Stimulated activated CD8-positive, alpha-beta memory T cell treated with anti-CD3 and anti-CD28 coated beads, Interleukin-15, amount 100 ng/mL, for 1 hour (primary cell): Measurements from ENCODE around the gene KIAA0825.

Experiments
- DNase-seq: peaks from one replicate; pipeline ENCODE4 v3.0.0-alpha.2; 2020; ENCODE audit warnings: low read depth

Gene KIAA0825

DNA sequence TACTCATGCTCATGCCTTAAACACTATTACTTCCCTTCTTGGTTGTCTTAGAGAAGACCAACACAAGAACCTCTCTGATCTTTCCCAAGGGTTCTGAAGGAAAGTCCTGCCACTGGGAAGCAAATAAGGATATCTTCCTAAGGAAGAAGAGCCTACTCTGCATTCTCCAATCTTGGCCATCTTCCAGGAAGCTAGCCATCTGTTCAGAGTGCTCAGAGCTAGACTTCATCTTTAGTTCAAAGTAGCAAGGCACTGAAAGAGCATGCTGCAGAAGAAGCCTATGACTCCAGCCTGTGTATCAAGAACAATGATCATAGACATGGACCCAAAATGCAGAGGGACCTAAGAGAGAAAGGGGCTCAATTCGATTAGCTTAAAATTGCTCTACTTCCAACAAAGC, 114.7 kb downstream of the KIAA0825 start:
- DNase-seq, result no peak

DNA sequence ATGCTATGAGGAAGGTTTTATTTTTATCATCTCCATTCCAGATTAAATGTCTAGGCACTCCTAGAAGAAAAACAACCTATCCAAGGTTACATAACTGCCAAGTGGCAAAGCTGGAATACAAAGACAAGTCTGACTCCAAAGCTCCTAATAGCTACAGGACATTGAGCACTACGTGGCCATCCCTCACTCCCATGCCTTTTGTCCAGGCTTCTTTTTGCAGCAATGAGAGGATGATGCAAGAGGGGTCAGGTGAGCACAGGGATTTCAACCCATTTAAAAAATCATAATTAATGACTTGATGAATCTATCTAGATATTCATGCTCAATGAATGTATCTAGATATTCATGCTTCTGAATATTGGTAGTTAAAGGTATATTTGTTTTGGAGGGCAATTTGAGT, 117.0 kb downstream of the KIAA0825 start:
- DNase-seq, result no peak

DNA sequence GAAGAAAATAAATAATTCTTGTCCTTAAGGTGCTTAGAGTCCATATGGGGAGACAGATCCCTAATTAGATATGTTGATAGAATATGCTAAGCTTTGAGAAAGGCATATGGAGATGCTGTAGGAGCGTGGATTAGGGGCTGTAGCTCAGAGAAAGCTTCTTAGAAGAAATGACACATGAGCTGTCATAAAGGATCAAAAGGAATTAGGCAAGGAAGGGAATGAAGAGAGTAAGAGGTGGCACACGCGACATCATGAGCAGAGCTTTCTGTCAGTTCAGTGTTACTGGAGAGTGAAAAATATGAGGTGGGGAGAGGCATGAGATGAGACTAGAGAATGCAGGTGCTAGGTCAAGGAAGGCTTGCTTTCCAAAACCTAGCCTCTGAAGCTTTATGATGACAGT, 118.6 kb downstream of the KIAA0825 start:
- DNase-seq, result no peak

DNA sequence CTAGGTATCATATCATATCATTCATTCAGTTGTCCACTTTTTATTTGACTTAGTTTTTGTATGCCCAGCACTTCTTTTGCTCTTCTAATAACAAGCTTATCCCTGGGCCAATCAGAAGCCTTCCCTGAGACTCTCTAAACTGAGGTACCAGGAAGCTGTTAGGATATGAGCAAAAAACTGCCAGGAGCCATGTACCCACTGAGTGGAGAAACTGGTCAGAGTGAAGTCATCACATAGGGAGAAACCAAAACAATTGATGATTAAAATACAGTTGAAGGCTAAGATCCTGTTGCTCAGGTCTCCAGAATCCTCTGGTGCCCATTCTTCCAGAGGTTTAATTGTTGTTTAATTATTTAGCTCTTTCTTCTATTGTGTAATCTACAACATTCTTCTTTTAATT, 120.2 kb downstream of the KIAA0825 start:
- no peak for DNase-seq

DNA sequence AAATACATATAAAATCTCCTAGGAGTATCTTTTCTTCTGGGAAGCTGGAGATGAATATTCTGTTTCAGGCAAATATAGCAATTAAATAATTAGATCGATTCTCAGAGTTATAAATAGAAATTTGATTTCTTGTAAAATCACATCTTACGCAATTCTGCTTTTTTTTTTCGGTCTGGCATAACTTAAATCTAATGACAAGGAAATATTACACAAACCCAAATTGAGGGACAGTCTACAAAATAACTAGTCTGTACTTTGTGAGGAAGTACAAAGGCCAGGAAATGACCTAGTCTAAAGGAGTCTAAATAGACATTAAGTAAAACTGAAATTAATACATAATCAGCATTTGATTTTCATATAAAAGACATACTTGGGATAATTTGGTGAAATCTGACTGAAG, 133.3 kb downstream of the KIAA0825 start:
- no peak for DNase-seq

DNA sequence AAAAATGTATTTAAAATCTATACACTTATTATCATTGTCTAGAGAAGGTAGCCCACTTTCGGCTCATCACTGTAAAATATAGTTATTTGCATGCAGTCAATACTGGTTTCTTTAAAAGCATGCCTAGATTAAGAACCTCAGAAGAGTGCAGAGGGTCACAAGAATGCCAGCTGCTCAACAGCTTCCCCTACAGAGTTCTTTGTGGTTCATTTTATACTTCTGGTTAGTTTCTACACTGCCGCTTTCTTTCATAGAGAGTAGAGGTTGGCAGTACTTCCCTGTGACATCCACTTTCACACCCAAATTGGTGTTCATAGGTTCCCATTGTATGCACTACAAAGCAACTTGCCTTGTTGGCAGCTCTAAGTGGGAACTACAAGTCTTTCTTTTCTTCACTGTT, 137.3 kb downstream of the KIAA0825 start:
- no peak for DNase-seq

DNA sequence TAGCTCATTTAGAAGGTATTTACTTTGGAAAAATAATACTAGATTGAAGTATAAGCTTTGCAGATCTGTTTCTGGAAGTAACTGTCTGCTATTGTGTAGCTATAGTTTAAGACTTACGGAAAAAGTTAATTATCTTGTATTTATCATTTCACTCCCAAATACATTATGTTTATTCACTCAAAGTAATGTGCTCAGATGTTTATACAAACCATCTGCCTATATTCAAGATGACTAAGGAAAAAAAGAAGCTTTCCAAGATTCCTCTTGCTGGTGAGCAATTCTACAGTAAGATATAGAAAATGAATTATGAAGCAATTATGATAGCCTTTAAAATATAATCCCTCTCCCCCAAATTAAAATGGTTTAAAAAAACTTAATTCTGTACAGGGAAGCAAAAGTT, 137.9 kb downstream of the KIAA0825 start:
- no peak for DNase-seq

DNA sequence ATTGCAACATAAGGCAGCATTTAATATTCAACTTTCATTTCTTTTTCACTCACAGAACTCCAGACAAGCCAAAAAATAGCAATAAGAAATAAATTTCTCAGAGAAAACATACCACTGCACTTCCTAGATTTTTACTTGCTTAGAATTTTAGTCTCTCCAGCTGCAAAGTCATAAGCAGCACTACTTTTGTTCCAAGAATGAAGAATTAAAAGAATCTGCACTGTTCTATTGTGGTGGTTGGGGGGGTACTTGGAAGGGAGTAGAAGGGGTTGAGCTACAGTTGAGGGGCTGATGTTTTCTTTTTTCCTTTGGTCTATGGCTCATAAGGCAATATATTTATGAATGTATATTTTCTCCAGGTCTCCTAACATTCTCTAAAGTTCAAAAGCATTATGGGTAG, 144.5 kb downstream of the KIAA0825 start:
- DNase-seq, result no peak

DNA sequence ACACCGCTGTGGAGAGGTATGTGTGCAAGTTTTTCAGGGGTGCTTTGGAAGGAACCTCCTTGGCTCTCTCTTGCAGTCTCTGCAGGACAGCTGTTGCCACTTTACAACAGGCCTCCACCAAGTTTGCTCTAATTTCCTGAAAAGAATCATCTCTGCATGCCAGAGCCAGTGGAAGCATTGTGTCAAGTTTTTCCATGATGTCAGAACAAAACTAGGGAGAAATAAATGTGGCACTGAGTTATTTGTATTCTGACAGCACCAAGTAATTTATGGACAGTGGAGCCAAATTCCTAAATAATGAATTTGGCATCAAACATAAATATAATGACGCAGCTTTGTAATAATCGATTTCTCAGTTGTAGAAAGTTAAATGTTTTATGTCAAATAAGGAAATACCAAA, 146.9 kb downstream of the KIAA0825 start:
- no peak for DNase-seq

DNA sequence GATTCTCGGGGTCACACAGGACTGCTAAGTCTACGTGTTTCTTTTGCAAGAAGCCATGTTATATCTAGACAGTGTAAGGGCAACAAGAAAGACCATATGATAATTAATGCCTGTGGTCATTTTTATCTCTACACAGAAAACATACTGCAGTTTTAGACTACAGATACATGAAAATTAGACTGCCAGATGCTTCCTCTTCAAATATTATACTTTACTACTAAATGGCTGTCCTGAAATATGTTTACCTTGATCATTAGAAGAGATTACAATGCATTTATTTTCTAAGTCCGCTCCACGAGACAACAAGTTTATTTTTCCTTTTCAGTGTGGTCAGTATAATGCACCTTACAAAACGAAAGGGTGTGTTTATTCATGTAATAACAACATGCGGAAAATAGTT, 147.6 kb downstream of the KIAA0825 start:
- DNase-seq, result no peak

DNA sequence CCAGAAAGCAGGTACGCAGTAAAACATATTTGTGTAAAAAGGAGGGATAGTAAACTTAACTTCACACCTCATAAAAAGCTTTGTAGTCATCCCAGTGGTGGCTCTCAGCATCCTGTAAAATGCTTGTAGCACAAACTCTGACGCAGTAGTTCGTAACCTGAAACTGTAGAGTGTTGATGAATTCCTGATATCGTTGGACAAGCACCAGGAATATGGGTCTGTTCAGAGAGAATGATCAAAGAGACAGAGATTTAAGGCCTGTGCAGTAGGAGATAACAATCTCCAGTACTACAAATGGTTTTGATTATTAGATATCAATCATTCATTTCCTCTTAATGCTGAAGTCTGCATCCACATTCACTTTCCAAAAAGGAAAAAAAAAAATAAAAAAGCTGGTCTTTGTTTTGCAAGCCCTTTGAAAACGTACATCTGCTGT, 148.5 kb downstream of the KIAA0825 start:
- no peak for DNase-seq

DNA sequence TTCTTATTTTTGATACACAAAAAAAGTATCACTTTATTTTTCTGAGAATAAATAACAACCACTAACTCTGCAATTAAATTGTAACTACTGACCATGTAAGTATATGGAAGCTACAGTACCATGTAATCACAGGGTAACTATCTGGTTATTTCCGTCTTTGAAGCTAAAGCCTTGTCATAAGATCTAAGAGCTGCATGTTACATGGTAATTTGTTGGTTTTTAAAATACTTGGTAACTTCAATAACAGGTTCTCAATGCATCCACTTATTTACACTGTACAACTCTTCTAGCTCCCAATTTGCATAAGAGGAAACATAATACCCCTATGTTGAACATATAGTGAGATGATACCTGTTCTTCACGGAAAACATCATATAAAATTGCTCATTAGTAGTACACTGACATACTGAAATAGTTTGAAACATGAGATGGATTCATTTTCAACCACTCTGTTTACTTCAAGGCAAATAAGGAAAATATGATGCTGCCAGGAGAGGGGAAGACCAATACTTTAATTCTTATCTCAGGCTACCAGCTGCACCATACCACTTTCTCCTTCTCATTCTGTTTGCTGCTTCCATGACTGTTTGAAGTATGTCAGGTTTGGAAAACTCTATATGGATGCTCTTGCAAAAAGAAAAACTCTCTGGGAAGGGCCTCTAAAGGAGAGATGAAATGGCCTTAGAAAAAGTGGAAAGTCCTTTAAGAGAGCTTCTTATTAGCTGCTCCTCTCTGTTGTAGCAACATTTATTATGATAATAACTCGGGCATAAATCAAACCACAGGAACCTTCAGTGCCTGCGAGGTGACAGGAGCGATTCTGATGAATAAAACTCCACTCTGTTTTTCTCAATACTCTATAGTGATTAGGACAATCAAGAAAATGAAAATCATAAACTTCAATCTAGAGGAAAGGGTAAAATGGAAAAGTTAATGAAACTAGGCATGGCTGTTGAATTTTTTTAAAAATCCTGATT, 150.2 kb downstream of the KIAA0825 start:
- DNase-seq, result no peak

DNA sequence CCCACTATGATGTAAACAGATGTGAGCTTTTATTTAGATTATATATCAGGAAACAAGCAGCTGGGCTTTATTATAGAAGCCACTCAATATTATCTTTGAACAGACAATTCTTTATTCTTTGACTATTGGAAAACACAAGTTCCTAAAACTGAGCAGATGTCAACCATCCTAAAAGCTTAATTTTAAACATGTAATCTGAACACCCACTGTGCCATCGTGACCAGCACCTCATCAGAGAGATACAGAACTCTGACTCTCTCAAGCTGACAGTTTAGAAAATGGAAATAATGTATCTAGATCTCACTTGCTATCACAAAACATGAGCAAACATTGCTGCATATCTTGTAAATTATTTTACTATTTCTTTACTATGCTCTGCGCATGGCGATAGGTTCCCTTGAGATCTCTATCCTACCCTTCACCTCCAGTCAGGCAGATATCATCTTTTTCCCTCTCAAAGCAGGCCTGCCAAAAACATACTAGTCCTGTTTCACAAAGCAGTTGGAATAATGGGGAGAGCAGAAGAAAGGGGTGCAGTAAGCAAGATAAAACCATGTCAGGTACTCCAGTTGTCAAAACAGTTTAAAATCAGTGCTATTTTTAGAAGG, 151.0 kb downstream of the KIAA0825 start:
- DNase-seq, result no peak

DNA sequence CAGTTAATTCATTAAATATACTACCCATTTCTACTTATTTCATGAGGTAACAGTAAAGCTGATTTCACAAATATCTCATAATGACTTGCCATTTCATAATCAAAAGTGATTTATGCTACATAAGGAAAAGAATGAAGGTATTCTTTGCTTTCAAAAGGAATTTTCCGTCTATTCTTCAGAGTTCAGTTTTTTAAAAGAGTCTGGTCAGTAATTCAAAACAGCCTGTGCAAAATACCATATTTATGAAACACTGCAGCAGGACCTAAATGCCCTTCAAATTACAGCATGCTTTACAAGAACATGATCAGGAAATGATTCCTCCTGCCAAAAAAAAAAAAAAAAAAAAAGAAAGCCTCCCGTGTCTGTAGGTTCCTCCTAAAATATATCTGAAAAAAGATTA, 154.7 kb downstream of the KIAA0825 start:
- no peak for DNase-seq

DNA sequence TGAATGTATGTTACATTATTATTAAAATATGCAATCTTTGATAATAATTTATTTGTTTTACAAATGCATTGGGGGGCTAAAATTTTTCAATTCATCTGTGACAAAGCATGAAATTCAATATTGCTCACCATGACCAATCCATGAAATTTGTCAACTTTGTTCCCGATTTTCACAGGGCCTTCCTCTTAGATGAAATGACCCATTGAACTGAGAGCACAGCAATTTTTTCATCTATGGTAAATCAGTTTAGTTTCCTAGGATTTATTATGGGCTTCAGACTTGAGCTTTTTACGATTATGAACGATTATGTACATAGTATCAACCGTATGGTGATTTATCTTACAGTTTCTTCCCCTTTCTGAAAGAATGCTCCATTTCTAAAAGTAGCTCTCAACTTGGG, 157.3 kb downstream of the KIAA0825 start:
- no peak for DNase-seq

DNA sequence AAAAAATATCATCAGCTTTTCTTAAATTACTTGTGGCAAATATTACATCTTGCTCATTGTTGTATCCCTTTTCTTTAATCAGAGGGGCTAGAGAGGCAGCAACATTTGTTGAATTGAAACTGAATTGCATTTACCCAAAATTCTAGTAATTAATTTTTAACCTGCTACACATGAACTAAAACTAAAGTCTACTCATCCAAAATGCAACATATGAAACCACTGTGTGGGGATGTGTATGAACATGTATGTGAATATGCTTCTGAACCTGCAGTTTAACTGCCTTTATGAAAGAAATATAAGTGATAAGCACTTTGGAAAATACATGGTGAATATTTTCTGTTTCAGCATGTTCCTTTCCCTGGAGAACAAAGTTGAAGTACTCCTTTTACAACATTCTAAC, 158.5 kb downstream of the KIAA0825 start:
- DNase-seq, result no peak

DNA sequence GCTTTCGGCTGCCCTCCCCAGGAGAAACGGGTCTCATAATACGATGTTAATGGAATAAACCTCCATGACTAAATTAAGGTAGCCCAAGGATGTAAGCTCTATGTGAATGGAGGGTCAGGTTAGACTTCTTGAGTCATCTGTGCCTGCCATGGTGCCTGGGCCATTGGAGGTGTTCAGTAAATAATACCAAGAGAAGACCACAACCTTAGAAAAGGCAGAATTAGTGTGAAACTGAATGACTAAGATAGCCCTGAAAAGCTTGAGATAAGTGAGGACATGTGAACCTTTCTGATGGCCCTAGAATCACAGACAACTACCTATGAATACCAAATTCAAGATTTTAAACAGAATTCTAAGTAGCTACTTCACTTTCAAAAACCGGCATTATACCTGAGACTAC, 160.6 kb downstream of the KIAA0825 start:
- no peak for DNase-seq

DNA sequence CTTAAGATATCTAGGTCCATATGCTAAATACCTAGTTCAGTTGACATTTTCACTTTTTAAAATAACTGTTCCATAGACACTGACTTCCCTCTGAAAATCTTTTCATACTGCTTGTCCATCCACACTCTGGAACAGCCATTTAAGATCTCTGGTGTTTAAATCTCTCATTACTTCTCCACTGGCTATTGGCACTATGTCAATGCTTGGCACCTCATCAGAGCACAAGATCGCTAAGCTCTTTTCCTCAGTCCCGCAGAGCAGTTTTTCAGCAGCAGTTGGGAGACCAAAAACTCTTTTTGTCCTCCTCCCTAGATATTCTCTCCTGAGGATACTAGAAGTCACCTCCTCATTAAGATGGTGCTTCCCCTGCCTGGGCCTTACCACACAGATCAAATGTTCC, 172.7 kb downstream of the KIAA0825 start:
- DNase-seq, result no peak

DNA sequence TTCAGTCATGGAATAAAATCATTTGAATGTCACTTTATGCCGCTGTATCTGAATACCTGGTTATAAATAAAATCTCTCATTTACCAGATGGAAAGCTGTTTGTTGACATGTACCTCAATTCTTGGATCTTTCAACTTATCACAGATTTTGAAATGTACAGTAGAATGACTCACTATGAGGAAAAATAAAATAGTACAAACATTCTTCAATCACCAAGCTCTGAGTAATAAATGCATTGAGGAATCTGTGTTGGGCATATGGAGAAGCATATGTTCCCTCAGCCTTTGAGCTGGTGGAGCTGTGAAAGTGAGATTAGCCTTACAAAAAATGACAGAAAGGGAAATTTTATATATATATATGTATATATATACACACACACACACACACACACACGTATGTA, 175.4 kb downstream of the KIAA0825 start:
- DNase-seq, result no peak

DNA sequence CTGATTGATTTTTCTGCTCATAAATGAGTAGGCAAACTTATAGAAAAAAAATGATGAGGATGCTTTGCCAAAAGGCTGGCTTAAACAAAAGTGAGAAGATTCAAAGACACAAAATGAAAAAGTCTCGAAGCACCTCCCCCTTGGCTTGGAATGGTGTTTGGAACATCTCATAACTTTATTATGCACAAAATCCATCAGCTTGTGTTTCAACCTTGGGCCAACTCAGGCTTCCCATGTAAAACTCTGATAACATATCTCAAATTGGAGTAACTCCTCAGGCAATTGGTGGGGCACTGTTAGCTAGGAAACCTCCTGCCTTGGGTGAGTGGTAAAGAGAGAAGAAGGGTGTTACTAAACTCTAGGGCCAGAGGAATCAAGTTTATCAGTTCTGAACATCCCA, 176.3 kb downstream of the KIAA0825 start:
- no peak for DNase-seq

DNA sequence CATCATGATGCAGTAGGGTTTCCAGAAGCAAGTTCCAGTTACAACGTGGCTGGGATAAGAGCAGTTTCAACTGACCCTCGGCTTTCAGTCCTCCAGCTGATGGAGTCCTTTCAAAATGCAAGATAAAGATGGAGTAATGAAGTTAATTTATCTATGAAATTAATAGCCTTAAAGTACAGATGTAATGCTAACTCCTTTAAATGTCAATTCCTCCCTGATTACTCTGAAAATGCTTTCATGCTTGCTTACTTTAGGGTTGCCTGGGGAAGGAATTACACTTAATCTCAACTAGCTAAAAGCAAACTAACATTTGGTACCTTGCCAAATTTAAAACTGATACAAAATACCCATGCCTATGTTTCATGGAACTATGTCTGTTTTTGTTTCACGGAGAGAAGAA, 178.4 kb downstream of the KIAA0825 start:
- no peak for DNase-seq

DNA sequence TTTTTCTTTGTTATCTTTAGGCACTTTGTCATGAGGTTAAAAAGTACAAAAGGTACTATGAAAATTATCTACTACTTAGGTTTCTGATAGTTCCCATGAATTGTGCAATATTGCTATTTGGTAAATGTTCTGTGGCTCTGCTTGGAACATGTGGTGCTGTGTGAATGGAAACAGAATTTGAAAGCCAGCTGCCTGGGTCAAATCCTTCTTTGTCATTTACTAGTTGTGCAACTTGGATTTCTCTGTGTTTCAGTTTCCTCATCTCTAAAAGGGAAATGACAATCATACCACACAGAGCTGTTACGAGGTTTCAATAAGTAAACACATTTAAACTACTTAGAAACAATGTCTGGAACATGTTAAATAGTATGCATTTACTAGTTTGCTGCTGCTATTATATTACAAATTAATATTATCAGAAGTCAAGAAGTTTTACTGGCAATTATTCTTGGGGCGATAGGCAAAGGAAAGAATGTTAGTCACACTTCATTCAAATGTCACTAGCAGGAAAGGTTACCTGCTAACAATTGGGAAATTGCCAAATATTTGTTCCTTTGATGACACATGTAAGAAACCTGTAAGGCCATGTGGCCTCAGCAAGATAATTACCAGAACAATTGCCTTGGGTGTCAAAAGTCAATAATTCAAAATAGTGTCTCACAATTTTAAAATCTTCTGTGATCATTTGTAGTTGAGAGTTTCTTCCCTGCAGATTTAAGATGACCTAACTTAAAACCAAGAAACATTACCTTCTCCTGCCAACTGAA, 184.8 kb downstream of the KIAA0825 start:
- DNase-seq, result no peak

DNA sequence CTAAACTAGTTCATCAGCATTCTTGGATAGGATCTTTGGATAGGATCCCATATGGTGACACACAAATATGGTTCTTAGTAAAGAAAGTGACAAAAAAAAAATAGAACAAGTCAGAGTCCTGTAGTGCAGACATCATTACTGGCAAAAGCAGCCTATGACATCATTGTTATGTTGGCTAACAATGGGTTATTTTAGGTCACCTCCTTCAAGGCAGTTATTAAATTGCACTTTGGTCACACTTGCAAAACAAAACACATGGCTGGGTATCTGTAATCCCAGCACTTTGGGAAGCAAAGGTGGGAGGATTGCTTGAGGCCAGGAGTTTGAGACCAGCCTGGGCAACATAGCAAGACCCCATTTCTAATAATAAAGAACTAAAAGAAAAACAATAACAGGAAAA, 185.9 kb downstream of the KIAA0825 start:
- no peak for DNase-seq
